Lower lobe of right lung (tissue), 2 donors: ENCODE measurements around the gene MICALL2. TPM values are rescaled to one million over a fixed set of nuclear protein-coding genes. Genes with fewer than 3 reads are reported as not detected.

Experiments used
- ATAC-seq, 2 donors: fragments of 200-7000 bp; cut with Tn5 transposase; one replicate each; pipeline ENCODE4 v1.9.1; 2020 to 2022; ENCODE audit warnings: mild to moderate bottlenecking in 2 of 2, moderate library complexity in 2 of 2
- DNase-seq: peaks from one replicate; pipeline ENCODE4 v3.0.0-alpha.2; 2020
- H3K27ac ChIP-seq: fragments of 200-600 bp; one replicate; pipeline ENCODE4 v1.8.0; 2022
- H3K27me3 ChIP-seq: fragments of 200-600 bp; one replicate; pipeline ENCODE4 v1.8.0; 2022; ENCODE audit warnings: low read depth
- H3K36me3 ChIP-seq: fragments of 200-600 bp; one replicate; pipeline ENCODE4 v1.8.0; 2022; ENCODE audit warnings: mild to moderate bottlenecking
- H3K4me1 ChIP-seq: fragments of 200-600 bp; one replicate; pipeline ENCODE4 v1.8.0; 2022
- H3K4me3 ChIP-seq: fragments of 200-600 bp; one replicate; pipeline ENCODE4 v1.8.0; 2022; ENCODE audit warnings: mild to moderate bottlenecking
- H3K9me3 ChIP-seq: fragments of 200-600 bp; one replicate; pipeline ENCODE4 v1.8.0; 2022
- intact Hi-C: fragments of 100-400 bp; cut with DNase I; formaldehyde crosslinking; loops from one replicate; pipeline ENCODE4 v1.11.0; 2022
- total RNA-seq: library from RNA; stranded (reverse); fragmentation: NEBNext Ultra II Directional; extraction: Animal tissue kit (Norgen Biotek cat#: 25700); gene quantifications from one replicate; pipeline ENCODE4 v1.2.1, GENCODE V29; 2021
- TF ChIP-seq, protein P1 (sequence below): fragments of 200-600 bp; IDR thresholded peaks from one replicate; pipeline ENCODE4 v1.8.0; 2022; ENCODE audit warnings: antibody characterized with exemption, mild to moderate bottlenecking
- donor health status: DM: no; HTN: yes; CAD: no; lungs with severe emphysema.

Gene MICALL2
- total RNA-seq, 1 donor from 2014 or later: 28.9 TPM

DNA sequence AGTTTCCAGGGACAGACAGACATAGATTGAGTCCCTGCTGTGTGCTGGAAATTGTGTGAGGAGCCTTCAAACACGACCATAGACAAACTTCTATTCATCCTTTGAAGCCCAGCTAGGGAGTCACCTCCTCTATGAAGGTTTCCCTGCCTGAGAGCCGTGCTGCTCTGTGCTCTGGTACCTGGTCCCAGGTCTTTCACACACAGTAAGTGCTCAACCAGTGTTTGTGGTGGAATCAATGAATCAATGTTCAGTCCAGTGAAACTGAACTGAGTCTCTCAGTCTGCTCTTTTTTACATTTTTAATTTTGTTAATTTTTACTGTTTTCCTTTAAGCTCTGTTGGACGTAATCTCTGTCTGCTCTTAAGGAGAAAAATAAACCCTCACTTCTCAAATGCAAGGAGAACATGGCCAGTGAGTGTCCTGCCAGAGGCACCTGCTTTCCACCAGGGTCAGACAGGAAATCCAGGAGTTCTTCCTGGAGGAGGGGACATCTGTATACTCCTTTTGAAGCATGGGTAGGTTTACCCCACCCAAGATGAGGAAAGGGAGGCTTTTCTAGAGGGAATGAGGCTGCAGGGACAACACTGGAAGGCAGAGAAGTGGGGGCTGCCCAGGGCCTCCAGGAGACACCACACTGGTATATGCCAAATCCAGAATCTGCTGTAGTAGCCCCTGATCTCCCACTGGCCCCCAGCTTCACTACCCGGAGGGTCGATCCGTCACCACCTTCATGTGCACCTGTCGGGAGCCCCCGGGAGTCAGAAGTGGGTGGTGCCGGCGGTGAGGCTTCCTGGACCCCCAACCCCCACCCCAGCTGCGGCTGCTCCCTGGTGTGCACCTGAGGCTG is 56.3 kb downstream of the MICALL2 start:
- Histone ChIP-seq H3K4me3 (no peak overlapping the region), H3K9me3 (peaks cover 3% of the 10 kb centered on the region), H3K27me3 (peaks cover 86% of the 10 kb centered on the region), H3K27ac (no peak overlapping the region), H3K36me3 (no peaks in the 10 kb centered on the region), H3K4me1 (no peaks in the 10 kb centered on the region)
- TF ChIP-seq, protein P1, sequence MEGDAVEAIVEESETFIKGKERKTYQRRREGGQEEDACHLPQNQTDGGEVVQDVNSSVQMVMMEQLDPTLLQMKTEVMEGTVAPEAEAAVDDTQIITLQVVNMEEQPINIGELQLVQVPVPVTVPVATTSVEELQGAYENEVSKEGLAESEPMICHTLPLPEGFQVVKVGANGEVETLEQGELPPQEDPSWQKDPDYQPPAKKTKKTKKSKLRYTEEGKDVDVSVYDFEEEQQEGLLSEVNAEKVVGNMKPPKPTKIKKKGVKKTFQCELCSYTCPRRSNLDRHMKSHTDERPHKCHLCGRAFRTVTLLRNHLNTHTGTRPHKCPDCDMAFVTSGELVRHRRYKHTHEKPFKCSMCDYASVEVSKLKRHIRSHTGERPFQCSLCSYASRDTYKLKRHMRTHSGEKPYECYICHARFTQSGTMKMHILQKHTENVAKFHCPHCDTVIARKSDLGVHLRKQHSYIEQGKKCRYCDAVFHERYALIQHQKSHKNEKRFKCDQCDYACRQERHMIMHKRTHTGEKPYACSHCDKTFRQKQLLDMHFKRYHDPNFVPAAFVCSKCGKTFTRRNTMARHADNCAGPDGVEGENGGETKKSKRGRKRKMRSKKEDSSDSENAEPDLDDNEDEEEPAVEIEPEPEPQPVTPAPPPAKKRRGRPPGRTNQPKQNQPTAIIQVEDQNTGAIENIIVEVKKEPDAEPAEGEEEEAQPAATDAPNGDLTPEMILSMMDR: no peak
- DNase-seq: no peak
- ATAC-seq: no peak
- intact Hi-C loops: no loop called here

DNA sequence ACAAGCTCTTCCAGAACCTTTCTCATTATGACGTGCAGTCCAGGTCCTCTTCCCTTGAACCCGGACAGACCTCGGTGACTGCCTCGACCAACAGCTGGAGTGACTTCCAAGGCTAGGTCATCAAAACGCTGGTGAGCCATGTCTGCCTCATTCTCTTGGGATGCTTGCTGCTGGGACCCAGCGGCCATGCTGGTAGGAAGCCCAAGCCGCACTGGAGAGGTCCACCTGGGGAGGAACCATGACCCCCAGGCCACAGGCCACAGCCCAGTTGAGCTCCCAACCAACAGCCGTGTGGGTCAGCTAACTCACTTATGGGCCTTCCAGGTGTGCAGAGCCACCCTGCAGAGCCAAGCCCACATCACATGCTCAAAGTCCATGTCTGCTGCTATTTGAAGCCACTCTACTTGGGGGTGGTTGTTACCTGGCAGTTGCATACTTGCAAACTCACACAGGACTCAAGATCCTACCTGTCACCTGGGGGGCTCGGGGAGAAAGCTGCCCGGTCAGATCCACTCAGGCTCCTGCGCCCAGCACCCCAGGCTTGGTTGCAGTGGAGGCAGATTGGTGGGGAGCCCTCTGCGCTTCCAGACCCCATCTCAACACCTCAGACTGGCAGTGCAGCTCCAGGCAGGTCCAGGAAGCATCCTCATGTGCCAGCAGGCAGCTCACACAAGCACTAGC is 57.0 kb downstream of the MICALL2 start:
- H3K4me3 ChIP-seq: no peak overlapping the region
- H3K4me1 ChIP-seq: no peaks in the 10 kb centered on the region
- peaks cover 81% of the 10 kb centered on the region for H3K27me3 ChIP-seq
- no peaks in the 10 kb centered on the region for H3K36me3 ChIP-seq
- intact Hi-C loops: no loop called here
- ATAC-seq (no peak), DNase-seq (no peak)
- H3K9me3 ChIP-seq: peaks cover 3% of the 10 kb centered on the region
- no peak overlapping the region for H3K27ac ChIP-seq
- TF ChIP-seq, protein P1: no peak

DNA sequence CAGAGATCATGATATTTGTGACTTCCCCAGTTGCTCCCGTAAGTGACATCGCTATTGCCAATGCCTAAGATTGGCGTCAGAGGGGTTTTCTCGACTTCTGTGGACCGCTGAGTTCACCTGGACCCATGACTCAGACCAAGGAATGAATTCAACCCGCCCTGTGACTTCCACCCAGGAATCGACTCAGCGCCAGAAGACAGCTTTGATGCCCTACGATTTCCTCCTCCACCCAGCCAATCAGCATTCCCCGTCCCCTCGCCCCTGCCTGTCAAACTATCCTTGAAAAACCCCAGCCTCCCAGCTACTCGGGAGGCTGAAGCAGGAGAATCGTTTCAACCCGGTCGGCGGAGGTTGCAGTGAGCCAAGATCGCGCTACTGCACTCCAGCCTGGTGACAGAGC is 58.3 kb downstream of the MICALL2 start:
- no peaks in the 10 kb centered on the region for H3K4me1 ChIP-seq
- intact Hi-C loops: no loop called here
- DNase-seq (no peak), ATAC-seq (no peak)
- H3K27me3 ChIP-seq: peaks cover 72% of the 10 kb centered on the region
- H3K27ac ChIP-seq: no peak overlapping the region
- H3K4me3 ChIP-seq: no peak overlapping the region
- TF ChIP-seq, protein P1: no peak
- H3K9me3 ChIP-seq: peaks cover 3% of the 10 kb centered on the region
- H3K36me3 ChIP-seq: no peaks in the 10 kb centered on the region

DNA sequence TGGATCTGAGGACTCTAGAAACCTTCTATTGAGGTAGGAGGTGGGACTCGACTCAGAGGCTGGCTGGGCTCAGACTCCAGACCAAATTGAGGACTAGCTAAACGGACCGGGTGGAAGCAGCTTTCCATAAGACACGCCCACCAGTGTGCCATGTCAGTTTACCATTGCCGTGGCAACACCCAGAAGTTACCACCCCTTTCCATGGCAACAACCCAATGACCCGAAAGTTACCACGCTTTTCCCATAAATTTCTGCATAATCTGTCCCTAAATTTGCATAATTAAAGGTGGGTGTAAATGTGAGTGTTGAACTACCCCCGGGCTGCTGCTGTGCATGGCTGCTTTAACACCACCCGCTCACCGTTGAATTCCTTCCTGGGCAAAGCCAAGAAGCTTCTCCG is 58.9 kb downstream of the MICALL2 start:
- Histone ChIP-seq H3K27ac (no peak overlapping the region), H3K27me3 (peaks cover 72% of the 10 kb centered on the region)

DNA sequence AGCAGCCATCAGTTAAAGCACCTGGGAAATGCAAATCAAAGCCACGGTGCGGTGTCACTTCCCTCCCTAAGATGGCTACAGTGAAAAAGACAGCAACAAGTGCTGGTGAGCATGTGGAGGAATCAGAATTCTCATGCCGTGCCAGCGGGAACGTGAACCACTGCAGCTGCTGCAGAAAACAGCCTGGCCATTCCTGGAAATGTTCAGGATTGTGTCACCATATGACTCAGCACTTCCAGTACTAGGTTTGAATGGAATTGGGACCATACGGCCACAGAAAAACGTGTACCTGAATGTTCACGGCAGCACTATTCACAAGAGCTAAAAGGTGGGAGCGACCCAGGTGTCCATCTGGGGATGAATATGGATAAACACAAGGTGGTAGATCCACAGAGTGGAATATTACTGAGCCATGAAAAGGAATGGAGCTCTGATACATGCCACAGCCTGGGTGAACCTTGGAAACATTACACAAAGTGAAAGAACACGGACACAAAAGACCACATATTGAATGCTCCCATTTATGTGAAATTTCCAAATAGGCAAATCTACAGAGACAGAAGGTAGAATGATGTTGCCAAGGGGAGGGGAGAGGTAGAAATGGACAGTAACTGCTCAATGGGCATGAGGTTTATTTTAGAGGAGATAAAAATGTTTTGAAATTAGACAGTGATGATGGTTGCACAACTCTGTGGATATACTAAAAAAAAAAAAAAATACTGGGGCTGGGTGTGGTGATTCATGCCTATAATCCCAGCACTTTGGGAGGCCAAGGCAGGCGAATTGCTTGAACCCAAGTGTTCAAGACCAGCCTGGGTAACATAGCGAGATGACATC is 61.6 kb downstream of the MICALL2 start:
- ATAC-seq: no peak
- H3K27me3 ChIP-seq: peaks cover 58% of the 10 kb centered on the region
- DNase-seq: no peak
- no peaks in the 10 kb centered on the region for H3K36me3 ChIP-seq
- H3K4me3 ChIP-seq: no peak overlapping the region
- H3K27ac ChIP-seq: no peak overlapping the region
- TF ChIP-seq, protein P1: no peak
- intact Hi-C loops: no loop called here
- peaks cover 3% of the 10 kb centered on the region for H3K9me3 ChIP-seq
- no peaks in the 10 kb centered on the region for H3K4me1 ChIP-seq

More for the DNA sequence above, 58.9 kb downstream of the MICALL2 start:
- TF ChIP-seq, protein P1: no peak
- Histone ChIP-seq H3K36me3 (no peaks in the 10 kb centered on the region), H3K4me3 (no peak overlapping the region), H3K9me3 (peaks cover 3% of the 10 kb centered on the region), H3K4me1 (no peaks in the 10 kb centered on the region)
- no peak for ATAC-seq
- intact Hi-C loops: no loop called here
- DNase-seq: no peak
